ENCODE data around the gene MUC7.

GRCh38 chr4:70515367-70516250, 43.6 kb downstream of the MUC7 start:
- TF ChIP-seq CTCF (IDR thresholded peaks at IDR 0.05) (no peak), POLR2A (IDR thresholded peaks at IDR 0.05) (no peak)
